Muscle layer of duodenum (tissue), 2 donors: ENCODE results near the gene MORN2.
"Not testable (repeated sequence)": the region's sequence is repeated elsewhere in the genome, so short reads cannot be mapped to it uniquely, and the experiment has no call there.

ENCODE experiments used
- H3K27ac ChIP-seq: one replicate; pipeline ENCODE4 v1.7.0; 2013; ENCODE audit warnings: mild to moderate bottlenecking, low read length
- H3K27me3 ChIP-seq: one replicate; pipeline ENCODE4 v1.7.0; 2013; ENCODE audit warnings: low read depth, mild to moderate bottlenecking, control low read depth, low read length
- H3K36me3 ChIP-seq, 2 donors: one replicate each; pipeline ENCODE4 v1.7.0; 2013; ENCODE audit warnings: low read length in 2 of 2, control low read depth in 1 of 2, mild to moderate bottlenecking in 1 of 2; ENCODE audit not compliant: insufficient read depth in 2 of 2, control insufficient read depth in 1 of 2
- H3K4me1 ChIP-seq, 2 donors: one replicate each; pipeline ENCODE4 v1.7.0; 2013; ENCODE audit warnings: low read length in 2 of 2, mild to moderate bottlenecking in 2 of 2, control low read depth in 1 of 2, moderate library complexity in 1 of 2; ENCODE audit not compliant: insufficient read depth in 2 of 2, control insufficient read depth in 1 of 2
- H3K4me3 ChIP-seq, 2 donors: one replicate each; pipeline ENCODE4 v1.7.0; 2013; ENCODE audit warnings: low read length in 2 of 2, low read depth in 1 of 2, mild to moderate bottlenecking in 1 of 2
- H3K9me3 ChIP-seq, 2 donors: one replicate each; pipeline ENCODE4 v1.7.0; 2013; ENCODE audit warnings: low read length in 2 of 2, control low read depth in 1 of 2, mild to moderate bottlenecking in 1 of 2; ENCODE audit not compliant: control insufficient read depth in 1 of 2
- donor health status: healthy.

The MORN2 gene

DNA sequence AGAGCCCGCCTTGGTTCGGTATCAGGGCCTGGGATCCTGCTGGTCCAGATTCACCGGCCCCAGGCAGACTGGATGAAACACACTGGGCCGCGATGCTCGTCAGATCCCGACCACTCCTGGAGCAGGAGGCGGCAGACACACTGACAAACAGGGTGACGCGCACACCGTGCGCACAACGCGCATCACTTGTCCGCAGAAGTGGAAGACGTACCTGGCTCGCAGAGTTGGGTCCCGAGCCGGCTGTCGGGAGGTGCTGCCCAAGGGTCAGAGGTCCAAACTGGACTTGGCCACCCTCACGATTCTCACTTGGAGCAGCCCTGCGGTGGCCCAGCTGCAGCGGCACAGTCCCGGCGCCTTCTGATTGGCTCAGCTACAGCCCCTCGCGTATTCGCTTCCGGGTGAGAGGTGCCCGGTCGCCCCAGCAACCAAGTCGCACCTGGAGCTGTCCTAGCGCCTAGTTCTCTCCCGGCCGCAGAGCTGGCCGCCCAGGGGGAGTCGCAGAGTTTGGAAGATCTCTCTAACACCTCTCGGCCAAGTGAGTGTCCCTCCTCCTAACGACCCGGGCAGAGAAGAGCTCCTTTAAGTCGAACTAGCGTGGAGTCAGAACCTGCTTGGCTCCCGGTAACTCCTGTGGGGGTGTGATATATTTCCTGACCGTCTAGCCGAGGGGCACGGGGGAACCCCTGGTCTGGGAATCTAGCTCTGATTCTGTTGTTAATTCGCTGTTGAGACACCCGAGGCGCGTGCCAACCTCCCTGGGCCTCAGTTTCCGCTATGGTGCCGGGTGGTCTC, at the start of gene MORN2, which contains the start of gene DHX57:
MORN2 (plus strand) TSS at position 401 of the 792 bp plus-strand sequence.
DHX57 (minus strand) TSS at position 359 of the 792 bp plus-strand sequence. CDS start 7,529 bp downstream, outside the sequence.
- Histone ChIP-seq H3K4me1 (peaks cover 5 to 18% of the 10 kb centered on the region in 2 donors), H3K4me3 (peak within 1 kb of the TSS; percentile 86 to 98), H3K27ac (peak within 1 kb of the TSS; percentile 46), H3K36me3 (peaks cover 0 to under 1% of the 10 kb centered on the region in 2 donors), H3K9me3 (no peaks in the 10 kb centered on the region), H3K27me3 (no peaks in the 10 kb centered on the region)

DNA sequence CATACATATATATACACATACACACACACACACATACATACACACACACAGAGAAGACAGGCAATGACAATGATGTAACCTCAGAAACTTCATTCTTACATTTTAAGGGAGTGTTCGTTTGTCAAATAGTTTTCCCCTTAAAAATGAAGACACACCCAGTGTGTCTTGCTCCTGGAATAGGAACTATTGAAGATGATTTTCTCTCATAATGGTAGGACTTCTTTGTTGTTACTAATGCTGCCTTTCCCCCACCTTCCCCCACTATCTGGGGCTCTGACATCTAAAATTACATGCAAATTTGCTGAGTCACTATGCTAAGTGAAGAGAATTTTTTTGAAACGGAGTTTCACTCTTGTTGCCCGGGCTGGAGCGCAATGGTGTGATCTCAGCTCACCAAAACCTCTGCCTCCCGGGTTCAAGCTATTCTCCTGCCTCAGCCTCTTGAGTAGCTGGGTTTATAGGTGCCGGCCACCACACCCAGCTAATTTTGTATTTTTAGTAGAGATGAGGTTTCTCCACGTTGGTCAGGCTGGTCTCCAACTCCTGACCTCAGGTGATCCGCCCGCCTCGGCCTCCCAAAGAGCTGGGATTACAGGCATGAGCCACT, 48.1 kb upstream of the MORN2 start:
- not testable (repeated sequence) for H3K27me3 ChIP-seq, H3K4me3 ChIP-seq, H3K9me3 ChIP-seq, H3K4me1 ChIP-seq, H3K27ac ChIP-seq
- peaks cover 16 to 53% of the 10 kb centered on the region in 2 donors for H3K36me3 ChIP-seq

DNA sequence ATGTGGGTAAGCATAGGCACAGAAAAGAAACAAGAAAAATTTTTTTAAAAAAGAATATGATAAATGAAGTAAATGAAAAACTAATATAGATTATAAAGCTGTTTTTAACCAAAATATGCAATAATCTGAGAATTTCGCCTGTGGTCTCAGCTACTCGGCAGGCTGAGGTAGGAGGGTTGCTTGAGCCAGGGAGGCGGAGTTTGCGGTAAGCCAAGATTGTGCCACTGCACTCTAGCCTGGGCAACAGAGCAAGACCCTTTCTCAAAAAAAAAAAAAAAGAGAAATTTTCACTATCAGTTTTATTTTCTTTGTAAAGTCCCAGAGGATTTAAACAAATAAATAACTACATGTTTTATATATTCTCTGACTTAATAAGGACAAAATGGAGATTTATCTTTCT, 47.3 kb upstream of the MORN2 start:
- Histone ChIP-seq H3K27me3 (no peaks in the 10 kb centered on the region), H3K4me3 (no peak overlapping the region), H3K27ac (no peak overlapping the region), H3K9me3 (no peaks in the 10 kb centered on the region), H3K4me1 (no peaks in the 10 kb centered on the region), H3K36me3 (peaks cover 11 to 45% of the 10 kb centered on the region in 2 donors)

DNA sequence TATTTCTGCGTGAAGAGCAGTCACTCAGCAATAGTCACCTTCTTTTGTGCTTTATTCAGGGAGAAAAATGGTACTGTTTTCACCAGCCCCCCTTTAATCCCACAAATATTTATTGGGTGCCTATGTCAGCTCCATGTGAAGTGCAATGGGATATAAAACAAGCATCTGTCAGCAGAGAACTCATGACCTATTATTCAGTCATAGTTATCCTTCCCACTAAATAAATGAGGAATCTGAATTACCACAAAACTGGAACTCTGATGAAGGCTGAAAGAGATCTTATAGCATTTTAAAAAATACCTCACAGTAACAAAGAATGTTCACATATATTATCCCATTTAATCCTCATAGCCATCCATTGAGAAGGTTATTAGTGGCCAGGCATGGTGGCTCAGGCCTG, 45.8 kb upstream of the MORN2 start:
- Histone ChIP-seq H3K36me3 (peaks cover 5 to 39% of the 10 kb centered on the region in 2 donors), H3K27ac (no peak overlapping the region), H3K9me3 (no peaks in the 10 kb centered on the region), H3K27me3 (no peaks in the 10 kb centered on the region), H3K4me3 (no peak overlapping the region), H3K4me1 (no peaks in the 10 kb centered on the region)

DNA sequence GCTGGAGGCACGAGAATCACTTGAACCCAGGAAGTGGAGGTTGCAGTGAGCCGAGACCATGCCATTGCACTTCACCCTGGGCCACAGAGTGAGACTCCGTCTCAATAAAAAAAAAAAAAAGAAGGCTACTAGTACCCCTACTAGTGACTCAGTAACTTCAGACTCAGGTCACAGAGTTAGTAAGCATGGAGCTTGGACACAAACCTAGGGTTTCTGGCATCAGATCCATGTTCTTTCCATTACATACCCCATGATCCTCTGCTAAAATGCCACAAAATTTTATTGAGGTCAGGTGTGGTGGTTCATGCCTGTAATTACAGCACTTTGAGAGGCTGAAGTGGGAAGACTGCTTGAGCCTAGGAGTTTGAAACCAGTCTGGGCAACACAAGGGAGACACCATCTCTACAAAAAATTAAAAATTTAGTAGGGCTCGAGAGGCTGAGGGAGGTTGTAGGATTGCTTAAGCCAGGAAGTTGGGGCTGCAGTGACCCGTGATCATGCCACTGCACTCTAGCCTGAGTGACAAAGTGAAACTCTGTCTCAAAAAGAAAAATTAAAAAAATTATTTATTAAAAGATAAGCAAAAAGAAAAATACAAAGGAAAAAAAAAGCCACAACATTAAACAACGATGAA, 45.1 kb upstream of the MORN2 start:
- Histone ChIP-seq H3K9me3 (no peaks in the 10 kb centered on the region), H3K27me3 (no peaks in the 10 kb centered on the region), H3K4me3 (no peak overlapping the region), H3K27ac (no peak overlapping the region), H3K36me3 (peaks cover 2 to 39% of the 10 kb centered on the region in 2 donors), H3K4me1 (no peaks in the 10 kb centered on the region)

DNA sequence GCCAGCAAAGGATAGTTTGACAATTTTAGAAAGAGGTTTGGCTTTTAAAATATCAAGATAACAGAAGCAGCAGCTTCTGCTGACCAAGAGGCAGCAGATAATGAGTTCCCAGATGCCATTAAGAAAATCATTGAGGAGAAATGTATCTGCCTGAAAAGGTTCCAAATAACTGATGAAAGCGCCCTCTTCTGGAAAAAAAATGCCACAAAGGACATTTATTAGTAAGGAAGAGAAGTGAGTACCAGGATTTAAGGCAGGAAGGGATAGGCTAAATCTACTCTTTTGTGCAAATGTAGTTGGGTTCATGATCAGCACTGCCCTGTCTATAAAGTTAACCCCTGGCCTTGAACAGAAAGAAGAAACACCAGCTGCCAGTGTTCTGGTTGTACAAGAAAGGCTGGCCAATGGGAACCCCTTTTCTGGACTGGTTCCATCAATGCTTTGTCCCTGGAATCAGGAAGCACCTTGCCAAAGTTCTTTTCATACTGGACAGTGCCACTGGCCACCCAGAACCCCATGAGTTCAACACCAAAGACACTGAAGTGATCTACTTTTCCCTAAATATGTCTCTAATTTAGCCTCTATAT, 40.7 kb upstream of the MORN2 start:
- no peak overlapping the region for H3K4me3 ChIP-seq
- H3K9me3 ChIP-seq = no peaks in the 10 kb centered on the region
- H3K27me3 ChIP-seq = no peaks in the 10 kb centered on the region
- no peak overlapping the region for H3K27ac ChIP-seq
- peaks cover 4 to 42% of the 10 kb centered on the region in 2 donors for H3K36me3 ChIP-seq
- H3K4me1 ChIP-seq = no peaks in the 10 kb centered on the region

DNA sequence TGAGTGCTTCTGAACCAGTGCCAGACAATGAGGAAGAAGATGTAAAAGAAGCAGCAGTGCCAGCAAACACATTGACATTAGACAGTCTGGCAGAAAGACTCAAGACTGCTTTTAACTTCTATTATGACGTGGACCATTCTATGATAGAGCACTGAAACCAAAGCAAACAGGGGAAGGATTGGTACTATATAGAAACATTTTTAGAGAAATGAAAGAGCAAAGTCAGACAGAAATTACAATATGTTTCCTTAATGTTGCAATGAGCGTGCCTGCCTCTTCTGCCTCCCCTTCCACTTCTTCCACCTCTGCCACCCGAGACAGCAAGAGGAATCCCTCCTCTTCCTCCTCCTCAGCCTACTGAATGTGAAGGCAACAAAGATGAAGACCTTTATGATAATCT, 39.8 kb upstream of the MORN2 start:
- no peak overlapping the region for H3K27ac ChIP-seq
- H3K9me3 ChIP-seq = no peaks in the 10 kb centered on the region
- H3K27me3 ChIP-seq = no peaks in the 10 kb centered on the region
- H3K4me1 ChIP-seq = no peaks in the 10 kb centered on the region
- no peak overlapping the region for H3K4me3 ChIP-seq
- peaks cover 4 to 48% of the 10 kb centered on the region in 2 donors for H3K36me3 ChIP-seq

DNA sequence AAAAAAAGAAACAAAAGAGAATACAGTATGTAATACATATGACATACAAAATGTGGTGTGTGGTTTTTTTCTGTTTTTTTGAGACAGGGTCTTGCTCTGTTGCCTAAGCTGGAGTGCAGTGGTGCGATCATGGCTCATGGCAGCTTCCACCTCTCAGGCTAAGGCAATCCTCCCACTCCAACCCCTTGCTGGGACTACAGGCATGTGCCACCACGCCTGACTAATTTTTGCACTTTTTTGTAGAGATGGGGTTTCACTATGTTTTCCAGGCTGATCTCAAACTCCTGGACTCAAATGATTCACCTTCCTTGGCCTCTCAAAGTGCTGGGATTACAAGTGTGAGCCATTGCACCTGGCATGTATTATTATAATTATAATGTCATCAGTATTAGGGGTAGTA, 39.0 kb upstream of the MORN2 start:
- no peaks in the 10 kb centered on the region for H3K27me3 ChIP-seq
- no peaks in the 10 kb centered on the region for H3K9me3 ChIP-seq
- no peak overlapping the region for H3K4me3 ChIP-seq
- H3K4me1 ChIP-seq = no peaks in the 10 kb centered on the region
- H3K27ac ChIP-seq = no peak overlapping the region
- H3K36me3 ChIP-seq = peaks cover 11 to 56% of the 10 kb centered on the region in 2 donors

DNA sequence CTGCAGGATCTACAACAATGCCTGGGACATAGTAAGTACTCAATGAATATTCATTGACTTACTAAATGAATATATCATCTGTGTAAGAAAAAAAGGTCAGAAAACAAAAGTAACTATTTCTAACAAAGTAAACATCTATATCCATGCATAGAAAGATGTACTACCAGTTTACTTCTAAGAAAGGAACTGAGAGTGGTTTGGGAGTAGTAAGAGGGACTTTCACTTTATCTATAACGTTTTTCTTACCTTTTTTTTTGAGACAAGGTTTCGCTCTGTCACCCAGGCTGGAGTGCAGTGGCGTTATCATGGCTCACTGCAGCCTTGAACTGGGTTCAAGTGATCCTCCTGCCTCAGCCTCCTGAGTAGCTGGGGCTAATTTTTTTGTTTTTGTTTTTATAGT, 25.7 kb upstream of the MORN2 start:
- no peaks in the 10 kb centered on the region for H3K4me1 ChIP-seq
- no peaks in the 10 kb centered on the region for H3K27me3 ChIP-seq
- no peaks in the 10 kb centered on the region for H3K9me3 ChIP-seq
- H3K36me3 ChIP-seq = peaks cover 18 to 31% of the 10 kb centered on the region in 2 donors
- H3K27ac ChIP-seq = no peak overlapping the region
- H3K4me3 ChIP-seq = no peak overlapping the region

DNA sequence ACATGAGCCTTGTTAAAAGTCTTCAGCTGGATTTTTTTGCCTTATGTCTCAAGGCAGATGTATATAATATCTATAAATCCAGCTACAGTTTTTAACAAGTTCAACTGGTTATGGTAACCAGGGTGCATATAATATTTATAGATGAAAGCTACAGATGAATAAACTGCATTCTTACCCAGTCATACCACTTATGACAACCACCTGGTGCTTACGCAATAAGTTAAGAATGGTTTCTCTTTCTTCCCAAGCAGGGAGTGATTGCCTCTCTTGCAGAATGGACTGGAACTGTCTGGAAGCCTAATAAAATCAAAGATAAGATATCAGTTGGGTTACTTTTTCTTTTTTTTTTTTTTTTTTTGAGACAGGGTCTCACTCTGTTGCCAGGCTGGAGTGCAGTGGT, 19.6 kb upstream of the MORN2 start:
- no peak overlapping the region for H3K27ac ChIP-seq
- peaks cover 35 to 64% of the 10 kb centered on the region in 2 donors for H3K36me3 ChIP-seq
- no peaks in the 10 kb centered on the region for H3K27me3 ChIP-seq
- H3K4me3 ChIP-seq = no peak overlapping the region
- H3K4me1 ChIP-seq = no peaks in the 10 kb centered on the region
- H3K9me3 ChIP-seq = no peaks in the 10 kb centered on the region

DNA sequence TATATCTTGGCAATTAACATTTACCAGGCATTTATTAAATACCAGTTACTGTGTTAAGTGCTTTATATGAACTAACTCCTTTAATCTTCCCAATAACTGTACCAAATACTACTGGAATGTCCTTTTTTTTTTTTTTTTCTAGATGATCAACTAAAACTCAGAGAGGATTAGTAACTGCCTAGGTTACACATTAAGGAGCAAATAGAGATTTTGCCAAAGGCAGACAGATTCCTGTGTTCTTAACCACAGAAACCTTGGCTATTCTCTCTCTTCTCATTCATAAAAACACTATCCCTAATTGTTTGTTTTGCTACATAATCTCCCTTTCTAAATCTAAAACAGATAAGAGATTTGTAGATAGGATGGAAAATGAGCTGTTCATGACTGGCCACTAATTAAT, 13.3 kb upstream of the MORN2 start:
- Histone ChIP-seq H3K36me3 (peaks cover 26 to 59% of the 10 kb centered on the region in 2 donors), H3K4me1 (no peaks in the 10 kb centered on the region), H3K4me3 (no peak overlapping the region), H3K27me3 (no peaks in the 10 kb centered on the region), H3K9me3 (no peaks in the 10 kb centered on the region), H3K27ac (no peak overlapping the region)
